Endothelial cell of umbilical vein (primary cell): ENCODE results near the gene NABP1. TPM values are rescaled to one million over a fixed set of nuclear protein-coding genes. Genes with fewer than 3 reads are reported as not detected.

Source experiments
- BruUV-seq: library from RNA; stranded (reverse); fragments of 400-500 nt; replicated peaks from 2 replicates; lab custom pipeline; 2021; lab: Mats Ljungman, UMichigan
- CTCF ChIA-PET: fragments of 300-600, 350-600 bp; sonication (Branson Sonifier 250); formaldehyde crosslinking; loops from one replicate; lab custom pipeline; 2021; ENCODE audit warnings: antibody characterized with exemption, inconsistent platforms; lab: Charles Lee
- POLR2A ChIA-PET: fragments of 300-600, 350-600 bp; sonication (Branson Sonifier 250); formaldehyde crosslinking; loops from one replicate; lab custom pipeline; 2021; ENCODE audit warnings: antibody characterized with exemption, inconsistent platforms; lab: Charles Lee
- DNase-seq: peaks from one replicate; pipeline ENCODE4 v3.0.0-alpha.2; 2011; ENCODE audit warnings: low read depth, low spot score
- FAIRE-seq: peaks from 2 replicates; lab custom pipeline; 2011; peaks lifted over from hg19 to GRCh38; lab: Jason Lieb, UNC
- H2AFZ ChIP-seq: 2 replicates; pipeline ENCODE4 v1.6.0; 2012; ENCODE audit warnings: low read depth, low read length, control low read depth, inconsistent platforms
- H3K27ac ChIP-seq: 2 replicates; pipeline ENCODE4 v1.5.1; 2011; ENCODE audit warnings: low read depth, mild to moderate bottlenecking, control low read depth, low read length, moderate library complexity; ENCODE audit not compliant: insufficient read depth
- H3K27me3 ChIP-seq, 2 experiments: 2 replicates each; pipeline versions ENCODE4 v1.6.0 to v1.6.1; 2011; ENCODE audit warnings: low read length in 2 of 2, mixed read lengths in 1 of 2; ENCODE audit not compliant: control insufficient read depth in 2 of 2, insufficient read depth in 2 of 2
- H3K36me3 ChIP-seq, 2 experiments: 2 replicates in 1 of 2; 3 replicates in 1 of 2; pipeline ENCODE4 v1.5.1; 2011; ENCODE audit warnings: low read length in 2 of 2, mild to moderate bottlenecking in 1 of 2, moderate library complexity in 1 of 2; ENCODE audit not compliant: control insufficient read depth in 2 of 2, insufficient read depth in 2 of 2; ENCODE audit errors: extremely low read depth in 1 of 2
- H3K4me1 ChIP-seq: 3 replicates; pipeline ENCODE4 v1.5.1; 2011; ENCODE audit warnings: mild to moderate bottlenecking, low read length; ENCODE audit not compliant: control insufficient read depth, insufficient read depth; ENCODE audit errors: extremely low read depth
- H3K4me2 ChIP-seq: 2 replicates; pipeline ENCODE4 v1.6.1; 2011; ENCODE audit warnings: low read length, control low read depth, mixed read lengths; ENCODE audit not compliant: insufficient read depth
- H3K4me3 ChIP-seq, 3 experiments: fragments of 200-600 bp in 1 of 3; sonication (generic), shearing (Covaris generic) in 1 of 3; replicated peaks in 1 of 3; 2 replicates each; pipeline ENCODE4 v1.5.1; 2011 to 2016; ENCODE audit warnings: control low read depth in 3 of 3, low read length in 3 of 3, mild to moderate bottlenecking in 2 of 3, inconsistent platforms in 1 of 3, low read depth in 1 of 3, moderate library complexity in 1 of 3; ENCODE audit not compliant: insufficient read depth in 1 of 3
- H3K79me2 ChIP-seq: 2 replicates; pipeline ENCODE4 v1.6.0; 2012; ENCODE audit warnings: low read length, inconsistent platforms; ENCODE audit not compliant: control insufficient read depth, insufficient read depth
- H3K9ac ChIP-seq: replicated peaks from 2 replicates; pipeline ENCODE3; 2011; ENCODE audit warnings: low read length, control low read depth; ENCODE audit not compliant: insufficient read depth; ENCODE audit errors: extremely low read depth
- H3K9me1 ChIP-seq: replicated peaks from 3 replicates; pipeline ENCODE4 v1.6.0; 2011; ENCODE audit warnings: mild to moderate bottlenecking, low read length; ENCODE audit not compliant: control insufficient read depth, insufficient read depth; ENCODE audit errors: extremely low read depth
- H3K9me3 ChIP-seq: replicated peaks from 2 replicates; pipeline ENCODE4 v1.5.1; 2012; ENCODE audit warnings: low read length, inconsistent platforms; ENCODE audit not compliant: control insufficient read depth, insufficient read depth
- H4K20me1 ChIP-seq: replicated peaks from 2 replicates; pipeline ENCODE3; 2011; ENCODE audit warnings: mild to moderate bottlenecking, low read length; ENCODE audit not compliant: control insufficient read depth, insufficient read depth; ENCODE audit errors: extremely low read depth
- EZH2 ChIP-seq: IDR thresholded peaks from 2 replicates; pipeline ENCODE4 v1.6.1; 2012; ENCODE audit warnings: borderline replicate concordance, low read depth, mild to moderate bottlenecking, moderate library complexity, low read length, inconsistent platforms; ENCODE audit not compliant: severe bottlenecking
- FOS ChIP-seq: IDR thresholded peaks from 2 replicates; pipeline ENCODE4 v1.6.1; 2011; ENCODE audit warnings: mild to moderate bottlenecking, low read length, moderate library complexity, borderline replicate concordance; ENCODE audit not compliant: insufficient read depth
- POLR2A ChIP-seq: IDR thresholded peaks from 2 replicates; pipeline ENCODE4 v1.6.1; 2012; ENCODE audit warnings: low read depth, mild to moderate bottlenecking, control low read depth, low read length
- dilution Hi-C: fragments of 300-500 bp; cut with MboI; formaldehyde crosslinking; loops from one replicate; pipeline ENCODE4 v1.15.0; 2019; ENCODE audit warnings: low sequenced_read_pairs; ENCODE audit not compliant: extremely low pct_ligation_motif_present
- intact Hi-C: fragments of 100-400 bp; cut with micrococcal nuclease; formaldehyde crosslinking; loops from one replicate; pipeline ENCODE4 v1.10.0; 2022
- polyA plus RNA-seq, 4 experiments: library from polyadenylated mRNA; depleted of rRNA in 3 of 4; stranded (reverse) in 3 of 4; unstranded in 1 of 4; fragments of >200 nt; gene quantifications; 2 replicates each; pipeline versions ENCODE4 v1.2.1 to v1.2.3, GENCODE V29; 2011 to 2012; ENCODE audit warnings: missing spikeins in 1 of 4
- small RNA-seq: library from RNA; depleted of rRNA; stranded (forward); fragments of <200 nt; gene quantifications from one replicate; pipeline ENCODE3, GENCODE V24; 2012; ENCODE audit warnings: low replicate concordance, low read depth; ENCODE audit not compliant: insufficient read depth, insufficient read length
- total RNA-seq: library from RNA; stranded (reverse); gene quantifications from 2 replicates; pipeline ENCODE4 v1.2.3, GENCODE V29; 2021

The NABP1 gene
- total and polyA plus RNA-seq, 2 donors (not counting 3 experiments of a cell fraction or from before 2014, with no cell fraction given) = 14.7 to 47.6 TPM

- Histone ChIP-seq H2AFZ (no peak overlapping the region), H3K9ac (no peak overlapping the region), H3K27ac (no peak overlapping the region), H3K79me2 (no peaks in the 10 kb centered on the region), H3K27me3 (peaks cover 8 to 14% of the 10 kb centered on the region in 2 experiments), H4K20me1 (no peaks in the 10 kb centered on the region), H3K9me3 (no peaks in the 10 kb centered on the region), H3K9me1 (no peaks in the 10 kb centered on the region), H3K4me3 (no peak overlapping the region), H3K4me1 (no peaks in the 10 kb centered on the region), H3K36me3 (no peaks in the 10 kb centered on the region), H3K4me2 (no peak overlapping the region)
- no peak for TF ChIP-seq EZH2
- no peak for TF ChIP-seq FOS
- TF ChIP-seq POLR2A = no peak
- intact Hi-C loops (no loop called here), dilution Hi-C loops (no loop called here)
- FAIRE-seq = no peak
- no peak for DNase-seq
- ChIA-PET POLR2A (no interaction called here), CTCF (no interaction called here)
- no TSS peak for BruUV-seq
These were observed 52.3 kb downstream of the NABP1 start for GRCh38 chr2:191730263-191730662.

Small RNA genes lying within 50 kb of the gene (small RNA-seq; reads per million reads assigned to genes)
- not detected for gene RF02271

Other genes with a start within 250 kb of the NABP1 start
- 171 and 202 TPM in 2 replicates for gene CAVIN2, start 169.0 kb downstream of the NABP1 start, total RNA-seq
- 210 and 260 TPM in 2 replicates for gene CAVIN2, start 169.0 kb downstream of the NABP1 start, polyA plus RNA-seq